HepG2 (cell line): ENCODE results near the gene YAP1. TPM values are rescaled to one million over a fixed set of nuclear protein-coding genes. Genes with fewer than 3 reads are reported as not detected.

ENCODE experiments used
- ARHGAP35 ChIP-seq: sonication (generic); formaldehyde crosslinking; IDR thresholded peaks from 2 replicates; pipeline ENCODE4 v1.9.0; 2022; ENCODE audit warnings: mild to moderate bottlenecking, inconsistent platforms, moderate library complexity, missing genetic modification reagents, borderline replicate concordance
- ATF1 ChIP-seq: IDR thresholded peaks from 2 replicates; pipeline ENCODE4 v1.6.1; 2016; ENCODE audit warnings: mild to moderate bottlenecking, control low read depth
- ATF5 ChIP-seq: sonication (generic); formaldehyde crosslinking; IDR thresholded peaks from 2 replicates; pipeline ENCODE4 v1.4.0; 2020; ENCODE audit warnings: mild to moderate bottlenecking, low read depth, missing genetic modification reagents
- BATF2 ChIP-seq: sonication (generic); formaldehyde crosslinking; IDR thresholded peaks from 2 replicates; pipeline ENCODE4 v1.8.0; 2022; ENCODE audit warnings: mild to moderate bottlenecking, missing genetic modification reagents, moderate library complexity
- CBX1 ChIP-seq: IDR thresholded peaks from one replicate; pipeline ENCODE4 v1.6.1; 2016; ENCODE audit warnings: antibody characterized with exemption, low read depth
- CHCHD3 ChIP-seq: sonication (generic); formaldehyde crosslinking; IDR thresholded peaks from 2 replicates; pipeline ENCODE4 v1.8.0; 2022; ENCODE audit warnings: mild to moderate bottlenecking, missing genetic modification reagents, moderate library complexity
- FOXP4 ChIP-seq: sonication (generic); formaldehyde crosslinking; IDR thresholded peaks from 2 replicates; pipeline ENCODE4 v1.4.0; 2020; ENCODE audit warnings: missing genetic modification reagents
- GATAD2A ChIP-seq: IDR thresholded peaks from 2 replicates; pipeline ENCODE4 v1.6.1; 2016
- HOXA3 ChIP-seq: sonication (generic); formaldehyde crosslinking; IDR thresholded peaks from 2 replicates; pipeline ENCODE4 v1.5.0; 2020; ENCODE audit warnings: missing genetic modification reagents
- MEIS2 ChIP-seq: sonication (generic); formaldehyde crosslinking; IDR thresholded peaks from 2 replicates; pipeline ENCODE4 v1.9.0; 2021; ENCODE audit warnings: mild to moderate bottlenecking, missing genetic modification reagents
- NFATC3 ChIP-seq: sonication (generic); formaldehyde crosslinking; IDR thresholded peaks from 2 replicates; pipeline ENCODE4 v1.5.1; 2020; ENCODE audit warnings: mild to moderate bottlenecking, missing genetic modification reagents
- RARA ChIP-seq: IDR thresholded peaks from 2 replicates; pipeline ENCODE4 v1.6.1; 2016; ENCODE audit warnings: missing genetic modification reagents, missing compliant biosample characterization
- SALL2 ChIP-seq: sonication (generic); formaldehyde crosslinking; IDR thresholded peaks from 2 replicates; pipeline ENCODE4 v1.8.1; 2023; ENCODE audit warnings: mild to moderate bottlenecking, missing genetic modification reagents, inconsistent platforms
- YEATS2 ChIP-seq: sonication (generic); formaldehyde crosslinking; IDR thresholded peaks from 2 replicates; pipeline ENCODE4 v1.4.0; 2020; ENCODE audit warnings: missing genetic modification reagents, borderline replicate concordance
- ZFP91 ChIP-seq: sonication (generic); formaldehyde crosslinking; IDR thresholded peaks from 2 replicates; pipeline ENCODE4 v1.9.0; 2022; ENCODE audit warnings: missing genetic modification reagents, mild to moderate bottlenecking, borderline replicate concordance
- ZFX ChIP-seq: sonication (generic); formaldehyde crosslinking; IDR thresholded peaks from 2 replicates; pipeline ENCODE4 v1.4.0; 2020; ENCODE audit warnings: mild to moderate bottlenecking, low read depth, missing genetic modification reagents, moderate library complexity
- ZNF292 ChIP-seq: sonication (generic); formaldehyde crosslinking; IDR thresholded peaks from 2 replicates; pipeline ENCODE4 v1.8.1; 2022; ENCODE audit warnings: mild to moderate bottlenecking, low read depth, missing genetic modification reagents, borderline replicate concordance
- ZNF432 ChIP-seq: sonication (generic); formaldehyde crosslinking; IDR thresholded peaks from 2 replicates; pipeline ENCODE4 v1.5.0; 2020; ENCODE audit warnings: missing genetic modification reagents, mild to moderate bottlenecking, borderline replicate concordance
- ZNF598 ChIP-seq: sonication (generic); formaldehyde crosslinking; IDR thresholded peaks from 2 replicates; pipeline ENCODE4 v1.5.1; 2020; ENCODE audit warnings: mild to moderate bottlenecking, missing genetic modification reagents, borderline replicate concordance
- ZNF678 ChIP-seq: sonication (generic); formaldehyde crosslinking; IDR thresholded peaks from 2 replicates; pipeline ENCODE4 v1.4.0; 2020; ENCODE audit warnings: mild to moderate bottlenecking, missing genetic modification reagents
- polyA plus RNA-seq, 8 experiments: library from polyadenylated mRNA; depleted of rRNA in 3 of 8; stranded (reverse) in 7 of 8; unstranded in 1 of 8; fragments of >200 nt; fragmentation: Illumina TruSeq in 4 of 8; extraction: Trizol in 4 of 8; gene quantifications; 2 replicates each; pipeline versions ENCODE4 v1.2.1 to v1.2.3, GENCODE V29; 2011 to 2016; ENCODE audit warnings: low read depth in 4 of 8, missing spikeins in 1 of 8, mixed read lengths in 1 of 8; ENCODE audit not compliant: insufficient read depth in 1 of 8
- total RNA-seq, 5 experiments: library from RNA; depleted of rRNA; stranded (reverse); fragments of >200 nt; fragmentation: Illumina TruSeq; extraction: Trizol; gene quantifications; 2 replicates each; pipeline ENCODE4 v1.2.3, GENCODE V29; 2016; ENCODE audit warnings: low read depth in 1 of 5

YAP1 gene
- total and polyA plus RNA-seq, 2 of the 13 experiments (the other 11 are each of a cell fraction or from before 2014, with no cell fraction given), result 59.5 to 91.0 TPM

- TF ChIP-seq ZNF292, result 0 out of 2 replicates have a peak, but pooled peaks have one; percentile 21
- TF ChIP-seq RARA (CRISPR knock-in tag), result peak; percentile 84
- TF ChIP-seq ZNF678 (CRISPR knock-in tag), result no peak
- TF ChIP-seq YEATS2 (CRISPR knock-in tag), result no peak
- TF ChIP-seq FOXP4 (CRISPR knock-in tag), result peak; percentile 91
- no peak for TF ChIP-seq SALL2 (CRISPR knock-in tag)
- peak; percentile 39; the same call in 1 of the 2 replicates for TF ChIP-seq ATF1 (CRISPR knock-in tag)
- peak; percentile 63 for TF ChIP-seq HOXA3 (CRISPR knock-in tag)
- TF ChIP-seq ZNF432 (CRISPR knock-in tag), result no peak
- TF ChIP-seq CBX1, result no peak
- no peak for TF ChIP-seq ZFX
- TF ChIP-seq ZFP91 (CRISPR knock-in tag), result no peak
- TF ChIP-seq ATF5 (CRISPR knock-in tag), result no peak
- TF ChIP-seq GATAD2A (CRISPR knock-in tag), result peak; percentile 82
- TF ChIP-seq ARHGAP35 (CRISPR knock-in tag), result no peak
- TF ChIP-seq NFATC3 (CRISPR knock-in tag), result no peak
- no peak for TF ChIP-seq BATF2
- TF ChIP-seq MEIS2 (CRISPR knock-in tag), result peak; percentile 46; the same call in 1 of the 2 replicates
- no peak for TF ChIP-seq CHCHD3 (CRISPR knock-in tag)
- no peak for TF ChIP-seq ZNF598
Measured at GRCh38 chr11:102186551-102187191, 76.4 kb downstream of the YAP1 start (continued).
